ENCODE measurements around the gene BTBD9. TPM values are rescaled to one million over a fixed set of nuclear protein-coding genes. Genes with fewer than 3 reads are reported as not detected.

BTBD9 gene
- total and polyA plus RNA-seq, 9 of the 15 experiments (the other 6 are each of a cell fraction or from before 2014, with no cell fraction given), result 0.08 to 1.6 (median 0.58) TPM

- 0 out of 5 replicates have a peak, but pooled peaks cover 0 to 4% of the 10 kb centered on the region in 2 experiments for H3K27me3 ChIP-seq (ENCODE audit: control insufficient read depth in 2 of 2, insufficient read depth in 2 of 2, low read length in 2 of 2)
- H3K36me3 ChIP-seq (ENCODE audit: control insufficient read depth, insufficient read depth, low read length), result peaks cover 22% of the 10 kb centered on the region
- no peak overlapping the region for H3K27ac ChIP-seq (ENCODE audit: extremely low read depth, low read depth, low read length)
- no TSS peak for BruUV-seq (replicated peaks)
- WGBS (ENCODE audit: insufficient coverage, low coverage, missing lambda C conversion rate), result 0% methylated on average over 2 of the region's 2 CpGs
- no peak overlapping the region for H3K4me2 ChIP-seq (ENCODE audit: insufficient read depth, low read length)
- intact Hi-C loops (cut with micrococcal nuclease) (loop anchor here (5.0 kb wide), 1 partner anchor 180 kb away; no protein-coding TSS in a partner anchor), in situ Hi-C loops (cut with MboI) (no loop called here)
- H3K79me2 ChIP-seq (ENCODE audit: control insufficient read depth, insufficient read depth, low read length), result no peaks in the 10 kb centered on the region
- ChIA-PET CTCF (ENCODE audit: low intra/inter-chr PET ratio) (interaction anchor here (1.0 kb wide), 1 partner anchor 178 kb away, joined by 3 read pairs; no protein-coding TSS in a partner anchor), POLR2A (no interaction called here)
- FAIRE-seq (peak; percentile 83), ATAC-seq (peak; percentile 91), DNase-seq (ENCODE audit: extremely low read depth in 1 of 4, low spot score in 3 of 4) (peak; percentile 62 to 76 (median 66))
- no peak overlapping the region for H2AFZ ChIP-seq (ENCODE audit: low read depth, low read length)
- no peaks in the 10 kb centered on the region for H3K9me3 ChIP-seq (replicated peaks; ENCODE audit: control insufficient read depth, insufficient read depth, low read depth, low read length)
- no peak overlapping the region for H3K4me3 ChIP-seq
- no peaks in the 10 kb centered on the region for H4K20me1 ChIP-seq (replicated peaks; ENCODE audit: control insufficient read depth, insufficient read depth, low read length)
- H3K9ac ChIP-seq (ENCODE audit: insufficient read depth in 1 of 2, low read depth in 2 of 2, low read length in 2 of 2), result no peak overlapping the region
- no peaks in the 10 kb centered on the region for H3K4me1 ChIP-seq (replicated peaks in 1 of 2; ENCODE audit: control insufficient read depth in 2 of 2, insufficient read depth in 2 of 2, low read length in 2 of 2)
- H3K9me1 ChIP-seq (ENCODE audit: control insufficient read depth, insufficient read depth, low read length), result no peaks in the 10 kb centered on the region
- TF ChIP-seq STAG1 (CRISPR knock-in tag; IDR thresholded peaks at IDR 0.05; ENCODE audit: borderline replicate concordance), result no peak
- TF ChIP-seq SIN3B (IDR thresholded peaks at IDR 0.05; ENCODE audit: low read depth), result 0 out of 2 replicates have a peak, but pooled peaks have one; percentile 14
- TF ChIP-seq, protein P1, sequence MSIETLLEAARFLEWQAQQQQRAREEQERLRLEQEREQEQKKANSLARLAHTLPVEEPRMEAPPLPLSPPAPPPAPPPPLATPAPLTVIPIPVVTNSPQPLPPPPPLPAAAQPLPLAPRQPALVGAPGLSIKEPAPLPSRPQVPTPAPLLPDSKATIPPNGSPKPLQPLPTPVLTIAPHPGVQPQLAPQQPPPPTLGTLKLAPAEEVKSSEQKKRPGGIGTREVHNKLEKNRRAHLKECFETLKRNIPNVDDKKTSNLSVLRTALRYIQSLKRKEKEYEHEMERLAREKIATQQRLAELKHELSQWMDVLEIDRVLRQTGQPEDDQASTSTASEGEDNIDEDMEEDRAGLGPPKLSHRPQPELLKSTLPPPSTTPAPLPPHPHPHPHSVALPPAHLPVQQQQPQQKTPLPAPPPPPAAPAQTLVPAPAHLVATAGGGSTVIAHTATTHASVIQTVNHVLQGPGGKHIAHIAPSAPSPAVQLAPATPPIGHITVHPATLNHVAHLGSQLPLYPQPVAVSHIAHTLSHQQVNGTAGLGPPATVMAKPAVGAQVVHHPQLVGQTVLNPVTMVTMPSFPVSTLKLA (conservative IDR thresholded peaks at IDR 0.05), result 0 out of 4 replicates have a peak, but pooled peaks of 1 of the 2 experiments have one; percentile 31
- TF ChIP-seq KDM2B (CRISPR knock-in tag; IDR thresholded peaks at IDR 0.05), result no peak
- peak; percentile 32; the same call in 1 of the 2 replicates for TF ChIP-seq SMC3 (conservative IDR thresholded peaks at IDR 0.05; ENCODE audit: insufficient read depth, low read depth, low read length)
- no peak for TF ChIP-seq ZNF224 (CRISPR knock-in tag; IDR thresholded peaks at IDR 0.05)
- TF ChIP-seq DEAF1 (CRISPR knock-in tag; IDR thresholded peaks at IDR 0.05), result peak; percentile 62
- TF ChIP-seq KLF16 (IDR thresholded peaks at IDR 0.05), result peak; percentile 61; the same call in 1 of the 2 replicates
- no peak for TF ChIP-seq MXI1 (IDR thresholded peaks at IDR 0.05; ENCODE audit: low read depth, low read length)
- no peak for TF ChIP-seq ASH1L (IDR thresholded peaks at IDR 0.05; ENCODE audit: borderline replicate concordance, low read depth, partially characterized antibody)
- TF ChIP-seq, protein P2, sequence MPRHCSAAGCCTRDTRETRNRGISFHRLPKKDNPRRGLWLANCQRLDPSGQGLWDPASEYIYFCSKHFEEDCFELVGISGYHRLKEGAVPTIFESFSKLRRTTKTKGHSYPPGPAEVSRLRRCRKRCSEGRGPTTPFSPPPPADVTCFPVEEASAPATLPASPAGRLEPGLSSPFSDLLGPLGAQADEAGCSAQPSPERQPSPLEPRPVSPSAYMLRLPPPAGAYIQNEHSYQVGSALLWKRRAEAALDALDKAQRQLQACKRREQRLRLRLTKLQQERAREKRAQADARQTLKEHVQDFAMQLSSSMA (CRISPR knock-in tag; IDR thresholded peaks at IDR 0.05), result no peak
- TF ChIP-seq RAD21 (CRISPR knock-in tag; conservative IDR thresholded peaks at IDR 0.05 in 1 of 2, IDR thresholded peaks at IDR 0.05 in 1 of 2), result peak; percentile 78 to 83
- TF ChIP-seq, protein P3, sequence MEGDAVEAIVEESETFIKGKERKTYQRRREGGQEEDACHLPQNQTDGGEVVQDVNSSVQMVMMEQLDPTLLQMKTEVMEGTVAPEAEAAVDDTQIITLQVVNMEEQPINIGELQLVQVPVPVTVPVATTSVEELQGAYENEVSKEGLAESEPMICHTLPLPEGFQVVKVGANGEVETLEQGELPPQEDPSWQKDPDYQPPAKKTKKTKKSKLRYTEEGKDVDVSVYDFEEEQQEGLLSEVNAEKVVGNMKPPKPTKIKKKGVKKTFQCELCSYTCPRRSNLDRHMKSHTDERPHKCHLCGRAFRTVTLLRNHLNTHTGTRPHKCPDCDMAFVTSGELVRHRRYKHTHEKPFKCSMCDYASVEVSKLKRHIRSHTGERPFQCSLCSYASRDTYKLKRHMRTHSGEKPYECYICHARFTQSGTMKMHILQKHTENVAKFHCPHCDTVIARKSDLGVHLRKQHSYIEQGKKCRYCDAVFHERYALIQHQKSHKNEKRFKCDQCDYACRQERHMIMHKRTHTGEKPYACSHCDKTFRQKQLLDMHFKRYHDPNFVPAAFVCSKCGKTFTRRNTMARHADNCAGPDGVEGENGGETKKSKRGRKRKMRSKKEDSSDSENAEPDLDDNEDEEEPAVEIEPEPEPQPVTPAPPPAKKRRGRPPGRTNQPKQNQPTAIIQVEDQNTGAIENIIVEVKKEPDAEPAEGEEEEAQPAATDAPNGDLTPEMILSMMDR (IDR thresholded peaks at IDR 0.05 in 2 of 3, conservative IDR thresholded peaks at IDR 0.05 in 1 of 3; ENCODE audit: insufficient read depth in 2 of 3, low read depth in 1 of 3, low read length in 3 of 3), result peak; percentile 66 to 89 (median 79)
- TF ChIP-seq TAF9B (IDR thresholded peaks at IDR 0.05; ENCODE audit: partially characterized antibody), result peak; percentile 21
These were observed 32.2 kb upstream of the BTBD9 start for GRCh38 chr6:38671885-38672467.
